Muscle of leg (tissue), 11 donors: Measurements from ENCODE around the gene TMEM43. TPM values are rescaled to one million over a fixed set of nuclear protein-coding genes. Genes with fewer than 3 reads are reported as not detected.
"Not testable (repeated sequence)": the region's sequence is repeated elsewhere in the genome, so short reads cannot be mapped to it uniquely, and the experiment has no call there.

Source experiments
- DNase-seq: peaks from one replicate; pipeline ENCODE4 v3.0.0; 2013
- H3K27ac ChIP-seq: one replicate; pipeline ENCODE4 v1.5.1; 2013; ENCODE audit warnings: mild to moderate bottlenecking, low read length, control low read depth
- H3K27me3 ChIP-seq: one replicate; pipeline ENCODE4 v1.6.1; 2013; ENCODE audit warnings: low read length; ENCODE audit not compliant: control insufficient read depth, insufficient read depth
- H3K36me3 ChIP-seq: one replicate; pipeline ENCODE4 v1.6.1; 2013; ENCODE audit warnings: low read length; ENCODE audit not compliant: control insufficient read depth, insufficient read depth
- H3K4me1 ChIP-seq: one replicate; pipeline ENCODE4 v1.6.1; 2013; ENCODE audit warnings: low read length; ENCODE audit not compliant: control insufficient read depth, insufficient read depth
- H3K4me3 ChIP-seq: one replicate; pipeline ENCODE4 v1.5.1; 2013; ENCODE audit warnings: low read length, control low read depth
- H3K9me3 ChIP-seq: replicated peaks from 2 replicates; pipeline ENCODE4 v1.6.1; 2013; ENCODE audit warnings: low read depth, low read length; ENCODE audit not compliant: control insufficient read depth
- WGBS: methylation state at CpG from one replicate; pipeline ENCODE4 v1.1.5; 2013; ENCODE audit warnings: missing lambda C conversion rate; ENCODE audit not compliant: insufficient coverage; 5-methylcytosine and 5-hydroxymethylcytosine counted together
- polyA plus RNA-seq, 8 donors: library from polyadenylated mRNA; unstranded; fragments of 120-200 nt; gene quantifications; one replicate each; pipeline versions ENCODE4 v1.2.1 to v1.2.3, GENCODE V29; 2013; ENCODE audit warnings: inconsistent platforms in 1 of 8, low replicate concordance in 1 of 8; ENCODE audit not compliant: insufficient read length in 8 of 8, insufficient read depth in 1 of 8
- total RNA-seq: library from RNA; stranded (reverse); fragments of 120-200 nt; gene quantifications from one replicate; pipeline ENCODE4 v1.2.4, GENCODE V29; 2013

TMEM43 gene
- total and polyA plus RNA-seq, 9 donors = 43.7 to 69.7 (median 51.4) TPM

GRCh38 chr3:14120921-14121448, 3.9 kb upstream of the TMEM43 start:
- peaks cover 11% of the 10 kb centered on the region for H3K4me1 ChIP-seq
- 92% methylated on average over 2 of the region's 2 CpGs for WGBS

DNA sequence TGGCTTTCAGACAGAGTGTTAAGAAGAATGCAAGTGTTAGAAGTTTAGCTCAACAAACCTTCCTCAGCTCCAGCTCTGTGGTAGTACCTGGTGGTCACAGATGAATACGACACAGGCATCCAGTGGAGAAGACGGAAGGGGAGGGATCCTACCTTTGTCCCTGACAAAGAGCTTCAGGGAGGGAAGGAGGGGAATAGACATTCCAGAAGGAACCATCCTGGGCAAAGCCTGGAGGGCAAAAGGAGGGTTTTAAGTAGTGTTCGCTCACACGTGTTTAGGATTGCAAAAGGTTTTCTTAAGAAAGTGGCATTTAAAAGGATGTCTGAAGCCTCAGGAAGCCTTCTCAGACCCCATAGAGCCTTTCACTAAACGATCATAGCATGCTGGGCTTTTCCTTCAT, 3.0 kb upstream of the TMEM43 start:
- DNase-seq = no peak
- Histone ChIP-seq H3K27ac (no peak overlapping the region), H3K4me1 (peaks cover 20% of the 10 kb centered on the region), H3K36me3 (peaks cover 41% of the 10 kb centered on the region), H3K27me3 (no peaks in the 10 kb centered on the region), H3K9me3 (no peaks in the 10 kb centered on the region), H3K4me3 (no peak overlapping the region)
- 100% methylated on average over 4 of the region's 5 CpGs for WGBS

More at GRCh38 chr3:14120921-14121448, 3.9 kb upstream of the TMEM43 start:
- H3K27ac ChIP-seq, H3K4me3 ChIP-seq, DNase-seq, H3K9me3 ChIP-seq, H3K27me3 ChIP-seq: not testable (repeated sequence)
- H3K36me3 ChIP-seq = peaks cover 43% of the 10 kb centered on the region

DNA sequence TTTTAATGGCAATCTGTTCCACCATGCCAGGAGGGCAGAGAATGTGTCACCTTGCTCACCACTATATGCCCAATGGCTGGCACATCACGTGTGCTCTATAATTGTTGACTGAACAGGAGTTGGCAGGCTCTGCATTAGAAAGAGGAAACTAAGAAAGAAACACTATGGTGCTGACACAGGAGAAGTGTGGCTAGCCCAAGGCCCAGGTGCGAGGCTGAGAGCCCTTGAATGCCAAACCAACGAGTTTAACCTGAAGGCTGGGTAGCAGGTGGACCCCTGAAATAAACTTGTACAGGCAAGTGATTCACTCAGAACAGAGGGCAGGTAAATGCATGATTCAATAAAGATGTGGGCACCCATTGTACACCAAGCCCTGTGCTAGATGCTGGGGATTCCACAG, 2.6 kb upstream of the TMEM43 start:
- peaks cover 21% of the 10 kb centered on the region for H3K4me1 ChIP-seq
- H3K4me3 ChIP-seq = no peak overlapping the region
- no peak overlapping the region for H3K27ac ChIP-seq
- H3K36me3 ChIP-seq = peaks cover 41% of the 10 kb centered on the region
- no peaks in the 10 kb centered on the region for H3K27me3 ChIP-seq
- no peak for DNase-seq
- H3K9me3 ChIP-seq = no peaks in the 10 kb centered on the region
- 95% methylated on average over 3 of the region's 3 CpGs for WGBS

- WGBS = 27% methylated on average over 8 of the region's 15 CpGs
- Histone ChIP-seq H3K27me3 (no peaks in the 10 kb centered on the region), H3K4me3 (peak overlapping the region; percentile 79), H3K4me1 (peaks cover 21% of the 10 kb centered on the region), H3K36me3 (peaks cover 47% of the 10 kb centered on the region), H3K27ac (peak overlapping the region; percentile 42), H3K9me3 (no peaks in the 10 kb centered on the region)
- DNase-seq = no peak
These were observed 1.3 kb upstream of the TMEM43 start for GRCh38 chr3:14123308-14124222.

DNA sequence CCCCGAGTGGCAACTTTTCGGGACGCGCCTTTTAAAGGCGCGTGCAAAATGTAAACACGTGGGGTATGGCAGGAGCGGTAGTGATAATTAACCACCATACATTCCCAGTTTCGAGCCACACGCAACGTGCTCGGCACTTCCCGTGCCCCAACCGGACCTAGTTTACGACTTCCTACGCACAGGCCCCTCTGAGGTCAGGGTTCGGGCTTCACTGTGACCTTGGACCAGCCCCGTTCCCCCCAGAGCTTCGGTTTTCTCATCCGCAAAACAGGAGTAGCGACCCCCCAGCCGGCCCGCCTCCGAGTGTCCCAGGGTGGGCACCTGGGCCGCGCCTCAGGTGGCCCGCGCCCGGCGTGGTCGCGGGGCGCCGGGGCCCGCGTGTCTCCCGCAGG, 633 bp upstream of the TMEM43 start:
- Histone ChIP-seq H3K4me1 (peaks cover 21% of the 10 kb centered on the region), H3K36me3 (peaks cover 48% of the 10 kb centered on the region), H3K9me3 (no peaks in the 10 kb centered on the region), H3K27me3 (no peaks in the 10 kb centered on the region), H3K27ac (peak overlapping the region; percentile 42), H3K4me3 (peak overlapping the region; percentile 79)
- peak; percentile 79 for DNase-seq
- under 1% methylated on average over 28 of the region's 37 CpGs for WGBS

DNA sequence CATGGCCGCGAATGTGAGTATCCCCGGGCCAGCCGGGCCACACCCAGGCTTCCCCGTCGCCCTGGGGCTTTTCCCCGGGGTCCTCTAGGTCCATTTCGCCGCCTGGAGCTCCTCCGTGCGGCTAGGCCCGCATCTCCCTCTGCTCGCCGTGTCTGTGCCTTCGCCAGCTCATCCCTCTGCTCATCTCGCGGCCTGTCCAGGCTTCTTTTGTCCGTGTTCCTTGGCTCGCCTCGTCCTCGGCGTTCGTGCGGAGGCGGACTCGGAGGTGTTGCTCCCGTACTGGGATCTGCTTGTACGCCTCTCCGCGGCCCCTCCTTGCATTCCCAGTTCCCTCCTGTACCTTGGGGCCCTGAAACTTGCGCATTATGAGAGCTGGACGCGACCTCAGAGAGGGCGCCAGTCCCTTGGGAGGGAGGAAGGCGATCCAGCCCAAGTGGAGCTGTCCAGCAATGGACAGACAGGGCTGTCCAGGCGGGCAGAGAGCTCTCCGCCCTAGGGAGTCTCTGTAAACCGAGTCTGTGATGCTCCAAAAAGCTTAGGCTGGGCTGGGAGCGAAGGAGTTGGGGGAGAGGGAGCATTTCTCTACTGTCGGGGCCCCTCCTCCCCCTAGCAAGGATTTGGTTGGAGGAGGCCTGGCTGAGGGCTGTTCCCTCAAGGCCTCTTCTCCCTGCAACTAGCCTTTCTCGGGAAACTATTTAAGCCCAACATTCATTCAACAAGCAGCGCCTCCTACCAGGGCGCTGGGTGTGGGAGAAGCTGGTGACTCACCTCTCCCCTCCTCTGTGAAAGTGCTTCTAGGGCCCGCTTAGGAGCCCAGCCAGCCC, 553 bp downstream of the TMEM43 start:
- Histone ChIP-seq H3K4me3 (peak overlapping the region; percentile 93), H3K9me3 (no peaks in the 10 kb centered on the region), H3K27ac (peak overlapping the region; percentile 98), H3K27me3 (no peaks in the 10 kb centered on the region), H3K4me1 (peaks cover 21% of the 10 kb centered on the region), H3K36me3 (peaks cover 49% of the 10 kb centered on the region)
- DNase-seq = peak; percentile 83
- WGBS = under 1% methylated on average over 39 of the region's 44 CpGs

DNA sequence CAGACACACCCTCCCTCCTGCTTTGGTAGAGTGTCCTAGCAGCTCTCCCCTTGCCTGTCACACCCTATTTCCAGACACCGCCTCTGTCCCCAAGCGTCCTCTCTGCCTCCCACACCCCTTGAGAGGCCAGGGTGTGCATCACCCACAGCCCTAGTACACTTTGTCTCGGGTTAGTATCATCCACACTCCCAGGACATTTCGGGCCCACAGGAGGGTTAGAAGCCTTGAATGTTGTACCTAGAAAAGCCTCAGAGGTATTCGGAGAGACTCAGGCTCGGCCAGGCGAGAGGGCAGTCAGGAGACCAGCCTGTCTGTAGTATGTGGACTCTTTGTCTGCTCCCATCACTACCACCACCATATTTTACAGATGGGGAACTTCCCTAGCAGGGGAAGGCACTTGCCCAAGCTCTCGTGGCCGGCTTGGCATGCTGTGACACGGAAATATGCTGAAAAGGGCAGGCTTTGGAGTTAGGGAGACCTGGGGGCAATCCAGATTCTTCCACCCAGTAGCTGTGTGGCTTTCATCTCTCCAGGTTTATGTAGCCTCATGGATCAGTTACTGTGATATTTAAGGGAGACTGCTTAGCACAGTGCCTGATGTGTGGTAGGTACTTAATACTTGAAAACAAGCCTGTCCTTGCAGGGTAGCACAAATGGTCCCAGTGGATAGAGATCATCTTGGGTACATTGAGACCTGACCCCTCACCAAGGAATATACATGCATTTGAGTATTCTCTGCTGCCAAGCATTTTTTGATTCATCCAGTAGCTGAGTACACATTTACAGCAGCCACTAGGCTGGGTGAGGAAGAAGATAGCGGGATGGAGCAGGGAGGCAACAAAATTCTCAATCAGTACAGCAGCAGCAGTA, 1.4 kb downstream of the TMEM43 start:
- Histone ChIP-seq H3K9me3 (no peaks in the 10 kb centered on the region), H3K4me3 (peak overlapping the region; percentile 93), H3K4me1 (peaks cover 21% of the 10 kb centered on the region), H3K36me3 (peaks cover 53% of the 10 kb centered on the region), H3K27me3 (no peaks in the 10 kb centered on the region), H3K27ac (peak overlapping the region; percentile 98)
- WGBS = no CpG with 5 or more reads among the region's 11 CpGs
- no peak for DNase-seq

GRCh38 chr3:14126887-14127505, 2.1 kb downstream of the TMEM43 start:
- Histone ChIP-seq H3K27me3 (no peaks in the 10 kb centered on the region), H3K36me3 (peaks cover 54% of the 10 kb centered on the region), H3K9me3 (no peaks in the 10 kb centered on the region), H3K27ac (no peak overlapping the region), H3K4me3 (no peak overlapping the region), H3K4me1 (peaks cover 21% of the 10 kb centered on the region)
- WGBS = 74% methylated on average over 2 of the region's 5 CpGs
- DNase-seq = no peak

- Histone ChIP-seq H3K4me3 (no peak overlapping the region), H3K4me1 (peaks cover 21% of the 10 kb centered on the region), H3K36me3 (peaks cover 54% of the 10 kb centered on the region), H3K9me3 (no peaks in the 10 kb centered on the region), H3K27ac (no peak overlapping the region), H3K27me3 (no peaks in the 10 kb centered on the region)
- 94% methylated on average over 10 of the region's 12 CpGs for WGBS
- DNase-seq = no peak
These were observed 2.8 kb downstream of the TMEM43 start for GRCh38 chr3:14127516-14128161.
